VCaP (cell line): ENCODE measurements around the gene HSPBP1.

Experiments used
- H3K27ac ChIP-seq: fragments of 450-650 bp; 2 replicates; pipeline ENCODE4 v1.5.1; 2017
- CTCF ChIP-seq: fragments of 450-650 bp; conservative IDR thresholded peaks from 2 replicates; pipeline ENCODE4 v1.5.1; 2017; ENCODE audit warnings: mild to moderate bottlenecking, moderate library complexity

HSPBP1 gene

GRCh38 chr19:55262359-55262758 is 17.6 kb downstream of the HSPBP1 start:
- TF ChIP-seq CTCF, result no peak
- no peak overlapping the region for H3K27ac ChIP-seq

GRCh38 chr19:55261671-55262126 is 18.2 kb downstream of the HSPBP1 start:
- no peak for TF ChIP-seq CTCF
- H3K27ac ChIP-seq, result peak overlapping the region; percentile 97; the same call in 1 of the 2 replicates

GRCh38 chr19:55259540-55260210 is 20.2 kb downstream of the HSPBP1 start:
- no peak for TF ChIP-seq CTCF
- H3K27ac ChIP-seq, result peak overlapping the region; percentile 97

- no peak for TF ChIP-seq CTCF
- peak within 1 kb of the TSS; percentile 97 for H3K27ac ChIP-seq
These were observed 20.9 kb downstream of the HSPBP1 start, which contains the start of gene PPP6R1 for GRCh38 chr19:55258828-55259539. TSS of gene PPP6R1 (minus strand) at chr19:55259017. CDS start at chr19:55247103, 11,914 bp downstream.

GRCh38 chr19:55258476-55258827 is 21.5 kb downstream of the HSPBP1 start:
- no peak for TF ChIP-seq CTCF
- H3K27ac ChIP-seq, result peak overlapping the region; percentile 97

GRCh38 chr19:55257461-55258420 is 22.2 kb downstream of the HSPBP1 start:
- TF ChIP-seq CTCF, result no peak
- H3K27ac ChIP-seq, result peak overlapping the region; percentile 97
